Activated naive CD8-positive, alpha-beta T cell treated with anti-CD3 and anti-CD28 coated beads, Interleukin-2, amount 10 ng/mL, durations not matched to agents 7 days and 5 days (primary cell): ENCODE measurements around the gene UGGT2. TPM values are rescaled to one million over a fixed set of nuclear protein-coding genes. Genes with fewer than 3 reads are reported as not detected.
"Not testable (repeated sequence)": the region's sequence is repeated elsewhere in the genome, so short reads cannot be mapped to it uniquely, and the experiment has no call there.

Source experiments
- ATAC-seq: fragments of 150-1000 bp; cut with Tn5 transposase; one replicate; pipeline ENCODE4 v1.10.0; 2021; ENCODE audit warnings: low read depth, moderate library complexity
- POLR2A ChIA-PET: fragments of 350-600 bp; sonication (Branson Sonifier 250); formaldehyde crosslinking; loops from one replicate; lab custom pipeline; 2021; ENCODE audit warnings: antibody characterized with exemption; lab: Charles Lee
- DNase-seq: peaks from one replicate; pipeline ENCODE4 v3.0.0; 2021
- H3K27ac Mint-ChIP-seq: one replicate; pipeline ENCODE4 v1.8.0; 2022; ENCODE audit warnings: mild to moderate bottlenecking, mixed read lengths
- H3K27me3 Mint-ChIP-seq: one replicate; pipeline ENCODE4 v1.8.0; 2022; ENCODE audit warnings: mild to moderate bottlenecking, moderate library complexity, mixed read lengths
- H3K36me3 Mint-ChIP-seq: one replicate; pipeline ENCODE4 v1.8.0; 2021; ENCODE audit warnings: mild to moderate bottlenecking, mixed read lengths
- H3K4me1 Mint-ChIP-seq: one replicate; pipeline ENCODE4 v1.8.0; 2021; ENCODE audit warnings: mixed read lengths
- H3K4me3 Mint-ChIP-seq: one replicate; pipeline ENCODE4 v1.8.0; 2022; ENCODE audit warnings: mild to moderate bottlenecking, moderate library complexity, mixed read lengths
- H3K9me3 Mint-ChIP-seq: one replicate; pipeline ENCODE4 v1.8.0; 2021; ENCODE audit warnings: mixed read lengths
- total RNA-seq, 2 experiments: library from RNA; stranded (reverse); gene quantifications; one replicate each; pipeline ENCODE4 v1.2.3, GENCODE V29; 2021

Gene UGGT2
- total RNA-seq, 2 experiments from 2014 or later: 0.42 TPM; not detected in 1

GRCh38 chr13:95822303-95822702 lies 230.9 kb downstream of the UGGT2 start:
- Mint-ChIP-seq H3K36me3 (no peaks in the 10 kb centered on the region), H3K4me3 (no peak overlapping the region), H3K9me3 (no peaks in the 10 kb centered on the region), H3K4me1 (no peaks in the 10 kb centered on the region), H3K27me3 (peaks cover 3% of the 10 kb centered on the region), H3K27ac (no peak overlapping the region)
- POLR2A ChIA-PET: no interaction called here
- no peak for DNase-seq
- no peak for ATAC-seq

- H3K27me3 Mint-ChIP-seq: peaks cover 8% of the 10 kb centered on the region
- peaks cover 6% of the 10 kb centered on the region for H3K9me3 Mint-ChIP-seq
- POLR2A ChIA-PET: no interaction called here
- H3K4me3 Mint-ChIP-seq: no peak overlapping the region
- DNase-seq (no peak), ATAC-seq (no peak)
- no peak overlapping the region for H3K27ac Mint-ChIP-seq
- no peaks in the 10 kb centered on the region for H3K36me3 Mint-ChIP-seq
- H3K4me1 Mint-ChIP-seq: no peaks in the 10 kb centered on the region
These were observed 238.7 kb downstream of the UGGT2 start for GRCh38 chr13:95814495-95814894.

- no peak overlapping the region for H3K4me3 Mint-ChIP-seq
- POLR2A ChIA-PET: no interaction called here
- ATAC-seq: no peak
- no peak for DNase-seq
- H3K4me1 Mint-ChIP-seq: no peaks in the 10 kb centered on the region
- no peak overlapping the region for H3K27ac Mint-ChIP-seq
- no peaks in the 10 kb centered on the region for H3K36me3 Mint-ChIP-seq
- H3K9me3 Mint-ChIP-seq: peaks cover 6% of the 10 kb centered on the region
- peaks cover 11% of the 10 kb centered on the region for H3K27me3 Mint-ChIP-seq
These were observed 240.1 kb downstream of the UGGT2 start for GRCh38 chr13:95813139-95813538.

DNA sequence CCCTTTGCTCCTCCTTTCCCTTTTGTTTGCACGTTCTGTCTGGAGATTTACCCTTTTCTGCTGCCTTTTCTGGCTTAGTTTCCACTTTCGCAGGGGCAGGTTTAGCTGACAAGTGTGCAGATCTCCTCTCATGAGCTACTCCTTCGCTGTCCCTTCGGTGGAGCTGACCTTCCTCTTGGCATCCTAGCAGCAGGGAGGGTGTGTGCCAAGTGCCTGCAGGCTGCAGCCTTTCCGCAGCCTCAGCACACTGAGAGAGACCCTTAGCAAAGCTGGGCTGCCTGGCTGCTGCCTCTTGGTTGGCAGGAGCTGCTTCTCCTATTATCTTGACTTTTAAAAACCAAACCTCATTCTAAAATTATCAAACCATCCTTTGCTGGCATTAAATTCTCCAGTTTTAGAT lies 243.8 kb downstream of the UGGT2 start:
- DNase-seq (no peak), ATAC-seq (no peak)
- Mint-ChIP-seq H3K36me3 (no peaks in the 10 kb centered on the region), H3K27me3 (peaks cover 20% of the 10 kb centered on the region), H3K27ac (no peak overlapping the region), H3K4me3 (no peak overlapping the region), H3K9me3 (peaks cover 6% of the 10 kb centered on the region), H3K4me1 (no peaks in the 10 kb centered on the region)
- POLR2A ChIA-PET: no interaction called here

DNA sequence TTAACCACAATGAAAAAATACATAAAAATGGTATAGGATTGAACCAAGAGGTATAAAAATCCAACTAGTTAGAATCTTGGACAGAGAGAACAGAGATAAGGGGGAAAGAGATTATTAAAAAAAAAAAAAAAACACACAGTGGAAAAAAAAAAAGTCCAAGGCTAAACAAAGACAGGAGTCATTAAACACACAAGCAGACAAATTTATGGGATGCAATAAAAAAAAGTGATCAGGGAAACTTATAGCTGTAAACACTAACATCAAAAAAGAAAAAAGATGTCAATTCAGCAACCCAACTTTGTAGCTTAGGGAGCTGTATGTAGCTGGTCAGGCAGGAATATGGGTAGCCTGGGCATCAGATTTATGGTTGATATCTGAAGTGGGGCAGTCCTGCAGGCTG lies 247.3 kb downstream of the UGGT2 start:
- no peak overlapping the region for H3K27ac Mint-ChIP-seq
- no peak overlapping the region for H3K4me3 Mint-ChIP-seq
- H3K27me3 Mint-ChIP-seq: peaks cover 16% of the 10 kb centered on the region
- H3K9me3 Mint-ChIP-seq: no peaks in the 10 kb centered on the region
- no peak for DNase-seq
- ATAC-seq: no peak
- POLR2A ChIA-PET: no interaction called here
- no peaks in the 10 kb centered on the region for H3K4me1 Mint-ChIP-seq
- no peaks in the 10 kb centered on the region for H3K36me3 Mint-ChIP-seq

GRCh38 chr13:95801825-95802224 lies 251.4 kb downstream of the UGGT2 start:
- Mint-ChIP-seq H3K4me1 (no peaks in the 10 kb centered on the region), H3K27ac (no peak overlapping the region), H3K27me3 (peaks cover 11% of the 10 kb centered on the region), H3K4me3 (no peak overlapping the region), H3K9me3 (no peaks in the 10 kb centered on the region), H3K36me3 (no peaks in the 10 kb centered on the region)
- DNase-seq: no peak
- ATAC-seq: no peak
- POLR2A ChIA-PET: no interaction called here

GRCh38 chr13:95800436-95800835 lies 252.8 kb downstream of the UGGT2 start:
- H3K36me3 Mint-ChIP-seq: no peaks in the 10 kb centered on the region
- H3K27ac Mint-ChIP-seq: no peak overlapping the region
- DNase-seq (no peak), ATAC-seq (no peak)
- no peak overlapping the region for H3K4me3 Mint-ChIP-seq
- no peaks in the 10 kb centered on the region for H3K9me3 Mint-ChIP-seq
- peaks cover 5% of the 10 kb centered on the region for H3K27me3 Mint-ChIP-seq
- no peaks in the 10 kb centered on the region for H3K4me1 Mint-ChIP-seq
- POLR2A ChIA-PET: no interaction called here

GRCh38 chr13:95797016-95797415 lies 256.2 kb downstream of the UGGT2 start:
- no peak for DNase-seq
- no peak for ATAC-seq
- POLR2A ChIA-PET: no interaction called here
- Mint-ChIP-seq H3K9me3 (no peaks in the 10 kb centered on the region), H3K36me3 (peaks cover 10% of the 10 kb centered on the region), H3K4me3 (no peak overlapping the region), H3K4me1 (no peaks in the 10 kb centered on the region), H3K27ac (no peak overlapping the region), H3K27me3 (no peaks in the 10 kb centered on the region)

GRCh38 chr13:95793781-95794180 lies 259.4 kb downstream of the UGGT2 start:
- H3K4me1 Mint-ChIP-seq: no peaks in the 10 kb centered on the region
- H3K36me3 Mint-ChIP-seq: peaks cover 23% of the 10 kb centered on the region
- no peak for ATAC-seq
- peaks cover 2% of the 10 kb centered on the region for H3K9me3 Mint-ChIP-seq
- no peak overlapping the region for H3K4me3 Mint-ChIP-seq
- DNase-seq: no peak
- POLR2A ChIA-PET: no interaction called here
- no peaks in the 10 kb centered on the region for H3K27me3 Mint-ChIP-seq
- H3K27ac Mint-ChIP-seq: no peak overlapping the region

- peaks cover 29% of the 10 kb centered on the region for H3K36me3 Mint-ChIP-seq
- ATAC-seq (no peak), DNase-seq (no peak)
- POLR2A ChIA-PET: no interaction called here
- H3K4me3 Mint-ChIP-seq: no peak overlapping the region
- no peaks in the 10 kb centered on the region for H3K27me3 Mint-ChIP-seq
- no peak overlapping the region for H3K27ac Mint-ChIP-seq
- no peaks in the 10 kb centered on the region for H3K4me1 Mint-ChIP-seq
- peaks cover 2% of the 10 kb centered on the region for H3K9me3 Mint-ChIP-seq
These were observed 260.1 kb downstream of the UGGT2 start for GRCh38 chr13:95793018-95793555.

DNA sequence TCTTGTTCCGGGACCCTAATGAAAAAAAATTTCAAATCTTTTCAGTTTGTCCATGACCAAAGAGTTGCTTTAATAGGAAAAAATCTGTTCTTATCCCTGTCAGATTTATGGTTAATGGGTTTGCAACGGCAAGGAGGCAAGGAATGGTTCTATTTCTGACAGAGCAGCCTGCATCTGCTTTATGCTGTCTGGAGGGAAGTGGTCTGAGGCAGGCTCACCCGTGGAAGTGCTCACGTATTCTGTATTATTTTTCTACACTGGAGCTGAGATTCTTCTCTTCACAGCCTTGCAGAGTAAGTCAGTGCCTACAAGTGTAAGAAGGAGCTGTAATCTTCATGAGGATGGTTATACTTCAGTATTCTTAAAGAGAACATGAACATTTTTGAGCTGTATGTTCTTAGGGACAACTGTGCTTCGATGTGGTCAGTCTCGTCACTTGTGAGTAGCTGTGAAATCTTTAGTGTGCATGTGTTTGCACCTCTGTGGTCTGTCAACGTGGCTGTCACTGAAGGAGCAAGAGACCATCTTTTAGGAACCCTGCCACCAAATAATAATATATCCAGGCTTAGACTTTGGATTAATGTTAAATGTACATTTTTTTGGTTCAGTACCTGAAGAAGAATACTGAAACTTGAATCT lies 262.0 kb downstream of the UGGT2 start:
- Mint-ChIP-seq H3K27me3 (no peaks in the 10 kb centered on the region), H3K4me3 (no peak overlapping the region), H3K27ac (no peak overlapping the region), H3K9me3 (peaks cover 2% of the 10 kb centered on the region), H3K36me3 (peaks cover 39% of the 10 kb centered on the region), H3K4me1 (no peaks in the 10 kb centered on the region)
- DNase-seq (no peak), ATAC-seq (no peak)
- POLR2A ChIA-PET: no interaction called here

DNA sequence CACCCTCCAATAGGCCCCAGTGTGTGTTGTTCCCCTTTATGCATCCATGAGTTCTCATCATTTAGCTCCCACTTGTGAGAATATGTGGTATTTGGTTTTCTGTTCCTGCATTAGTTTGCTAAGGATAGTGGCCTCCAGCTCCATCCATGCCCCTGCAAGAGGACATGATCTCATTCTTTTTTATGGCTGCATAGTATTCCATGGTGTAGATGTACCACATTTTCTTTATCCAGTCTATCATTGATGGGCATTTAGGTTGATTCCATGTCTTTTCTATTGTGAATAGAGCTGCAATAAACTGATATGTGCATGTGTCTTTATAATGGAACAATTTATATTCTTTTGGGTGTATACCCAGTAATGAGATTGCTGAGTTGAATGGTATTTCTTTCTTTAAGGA lies 263.9 kb downstream of the UGGT2 start:
- H3K27me3 Mint-ChIP-seq, H3K9me3 Mint-ChIP-seq, POLR2A ChIA-PET: not testable (repeated sequence)

GRCh38 chr13:95788100-95788463 lies 265.1 kb downstream of the UGGT2 start:
- Mint-ChIP-seq H3K36me3 (peaks cover 39% of the 10 kb centered on the region), H3K27ac (no peak overlapping the region), H3K4me1 (no peaks in the 10 kb centered on the region), H3K4me3 (no peak overlapping the region), H3K27me3 (no peaks in the 10 kb centered on the region), H3K9me3 (peaks cover 2% of the 10 kb centered on the region)
- DNase-seq: no peak
- POLR2A ChIA-PET: no interaction called here
- ATAC-seq: no peak

More for the DNA sequence above, 263.9 kb downstream of the UGGT2 start:
- not testable (repeated sequence) for H3K27ac Mint-ChIP-seq, ATAC-seq, H3K4me3 Mint-ChIP-seq, DNase-seq, H3K4me1 Mint-ChIP-seq
- peaks cover 39% of the 10 kb centered on the region for H3K36me3 Mint-ChIP-seq

- H3K9me3 Mint-ChIP-seq: peaks cover 2% of the 10 kb centered on the region
- DNase-seq (no peak), ATAC-seq (no peak)
- POLR2A ChIA-PET: no interaction called here
- H3K4me3 Mint-ChIP-seq: no peak overlapping the region
- no peaks in the 10 kb centered on the region for H3K4me1 Mint-ChIP-seq
- no peaks in the 10 kb centered on the region for H3K27me3 Mint-ChIP-seq
- no peak overlapping the region for H3K27ac Mint-ChIP-seq
- H3K36me3 Mint-ChIP-seq: peaks cover 39% of the 10 kb centered on the region
These were observed 265.7 kb downstream of the UGGT2 start for GRCh38 chr13:95787356-95788099.
